Sigmoid colon (tissue), 3 donors: ENCODE results near the gene CCDC81.

ENCODE experiments used
- CTCF ChIP-seq, 4 experiments: fragments of 450-650 bp in 3 of 4; fragments of 200-600 bp in 1 of 4; IDR thresholded peaks; one replicate each; pipeline ENCODE4 v1.5.1; 2016 to 2019; ENCODE audit warnings: antibody characterized with exemption in 4 of 4, mild to moderate bottlenecking in 3 of 4, moderate library complexity in 2 of 4
- POLR2A ChIP-seq, 2 donors: fragments of 450-650 bp; IDR thresholded peaks; one replicate each; pipeline ENCODE4 v1.6.1; 2016; ENCODE audit warnings: antibody characterized with exemption in 2 of 2, mild to moderate bottlenecking in 2 of 2, moderate library complexity in 2 of 2

GRCh38 chr11:86341382-86341781 is 33.3 kb upstream of the CCDC81 start:
- TF ChIP-seq CTCF (IDR thresholded peaks at IDR 0.05), result no peak
- TF ChIP-seq POLR2A (IDR thresholded peaks at IDR 0.05), result no peak
